IMR-90 (cell line): ENCODE data around the gene ILRUN.

Experiments
- BHLHE40 ChIP-seq: fragments of 150-350 bp; IDR thresholded peaks from 2 replicates; pipeline ENCODE4 v1.6.1; 2016; ENCODE audit warnings: mild to moderate bottlenecking, low read depth, low read length
- CEBPB ChIP-seq: IDR thresholded peaks from 2 replicates; pipeline ENCODE4 v1.6.1; 2012; ENCODE audit warnings: low read depth, low read length, improper control_type of control experiment
- CHD1 ChIP-seq: IDR thresholded peaks from 2 replicates; pipeline ENCODE4 v1.6.1; 2012; ENCODE audit warnings: low read depth, low read length, improper control_type of control experiment
- FOS ChIP-seq: fragments of 150-350 bp; IDR thresholded peaks from 2 replicates; pipeline ENCODE4 v1.6.1; 2016; ENCODE audit warnings: low read depth, low read length
- MAFK ChIP-seq: IDR thresholded peaks from 2 replicates; pipeline ENCODE4 v1.6.1; 2012; ENCODE audit warnings: low read depth, low read length, improper control_type of control experiment
- MAZ ChIP-seq: IDR thresholded peaks from 2 replicates; pipeline ENCODE4 v1.6.1; 2012; ENCODE audit warnings: low read depth, mild to moderate bottlenecking, low read length, improper control_type of control experiment, moderate library complexity, borderline replicate concordance
- MXI1 ChIP-seq: IDR thresholded peaks from 2 replicates; pipeline ENCODE4 v1.6.1; 2012; ENCODE audit warnings: low read depth, mild to moderate bottlenecking, low read length, moderate library complexity, borderline replicate concordance
- POLR2A ChIP-seq: IDR thresholded peaks from 2 replicates; pipeline ENCODE4 v1.6.1; 2012; ENCODE audit warnings: mild to moderate bottlenecking, low read depth, low read length
- RAD21 ChIP-seq: IDR thresholded peaks from 2 replicates; pipeline ENCODE4 v1.6.1; 2012; ENCODE audit warnings: low read length, improper control_type of control experiment
- RFX5 ChIP-seq: IDR thresholded peaks from 2 replicates; pipeline ENCODE4 v1.8.0; 2012; ENCODE audit warnings: low read depth, mild to moderate bottlenecking, low read length, moderate library complexity
- USF2 ChIP-seq: fragments of 150-350 bp; IDR thresholded peaks from 2 replicates; pipeline ENCODE4 v1.6.1; 2017; ENCODE audit warnings: mild to moderate bottlenecking, antibody characterized with exemption, low read length, low read depth
- TF ChIP-seq, protein P1 (sequence below): conservative IDR thresholded peaks from 2 replicates; pipeline ENCODE4 v1.5.1; 2012; ENCODE audit warnings: mild to moderate bottlenecking, low read depth, low read length, improper control_type of control experiment
- TF ChIP-seq, protein P2 (sequence below): fragments of 150-350 bp; IDR thresholded peaks from 2 replicates; pipeline ENCODE4 v1.6.1; 2016; ENCODE audit warnings: low read depth, mild to moderate bottlenecking, low read length, moderate library complexity, borderline replicate concordance

DNA sequence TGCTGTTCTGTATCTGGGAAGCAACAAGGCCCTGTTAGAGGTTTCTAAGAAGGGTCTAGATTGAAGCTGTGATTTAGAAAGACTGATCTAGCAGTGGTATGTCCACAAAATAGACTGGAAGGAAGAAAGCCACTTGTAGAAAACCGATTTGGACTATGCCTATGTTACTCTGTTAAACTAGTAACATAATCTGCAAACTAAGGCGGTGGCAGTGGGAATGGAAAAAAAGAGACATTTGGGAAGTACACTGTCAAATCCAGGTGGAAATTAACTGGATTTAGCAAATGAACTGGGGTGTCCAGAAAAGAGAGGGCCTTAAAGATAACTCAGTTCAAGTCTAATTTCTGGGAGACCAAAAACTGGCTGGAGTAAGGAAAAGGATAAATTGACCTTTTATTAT, 11.6 kb downstream of the ILRUN start:
- TF ChIP-seq CEBPB (no peak), RFX5 (no peak), USF2 (no peak), BHLHE40 (no peak), FOS (no peak), MAZ (no peak), POLR2A (no peak), MAFK (no peak), MXI1 (no peak), RAD21 (no peak), CHD1 (no peak)
- TF ChIP-seq, protein P1, sequence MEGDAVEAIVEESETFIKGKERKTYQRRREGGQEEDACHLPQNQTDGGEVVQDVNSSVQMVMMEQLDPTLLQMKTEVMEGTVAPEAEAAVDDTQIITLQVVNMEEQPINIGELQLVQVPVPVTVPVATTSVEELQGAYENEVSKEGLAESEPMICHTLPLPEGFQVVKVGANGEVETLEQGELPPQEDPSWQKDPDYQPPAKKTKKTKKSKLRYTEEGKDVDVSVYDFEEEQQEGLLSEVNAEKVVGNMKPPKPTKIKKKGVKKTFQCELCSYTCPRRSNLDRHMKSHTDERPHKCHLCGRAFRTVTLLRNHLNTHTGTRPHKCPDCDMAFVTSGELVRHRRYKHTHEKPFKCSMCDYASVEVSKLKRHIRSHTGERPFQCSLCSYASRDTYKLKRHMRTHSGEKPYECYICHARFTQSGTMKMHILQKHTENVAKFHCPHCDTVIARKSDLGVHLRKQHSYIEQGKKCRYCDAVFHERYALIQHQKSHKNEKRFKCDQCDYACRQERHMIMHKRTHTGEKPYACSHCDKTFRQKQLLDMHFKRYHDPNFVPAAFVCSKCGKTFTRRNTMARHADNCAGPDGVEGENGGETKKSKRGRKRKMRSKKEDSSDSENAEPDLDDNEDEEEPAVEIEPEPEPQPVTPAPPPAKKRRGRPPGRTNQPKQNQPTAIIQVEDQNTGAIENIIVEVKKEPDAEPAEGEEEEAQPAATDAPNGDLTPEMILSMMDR = no peak
- TF ChIP-seq, protein P2, sequence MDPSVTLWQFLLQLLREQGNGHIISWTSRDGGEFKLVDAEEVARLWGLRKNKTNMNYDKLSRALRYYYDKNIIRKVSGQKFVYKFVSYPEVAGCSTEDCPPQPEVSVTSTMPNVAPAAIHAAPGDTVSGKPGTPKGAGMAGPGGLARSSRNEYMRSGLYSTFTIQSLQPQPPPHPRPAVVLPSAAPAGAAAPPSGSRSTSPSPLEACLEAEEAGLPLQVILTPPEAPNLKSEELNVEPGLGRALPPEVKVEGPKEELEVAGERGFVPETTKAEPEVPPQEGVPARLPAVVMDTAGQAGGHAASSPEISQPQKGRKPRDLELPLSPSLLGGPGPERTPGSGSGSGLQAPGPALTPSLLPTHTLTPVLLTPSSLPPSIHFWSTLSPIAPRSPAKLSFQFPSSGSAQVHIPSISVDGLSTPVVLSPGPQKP = no peak
